Measurements from ENCODE around the gene ASF1B. TPM values are rescaled to one million over a fixed set of nuclear protein-coding genes. Genes with fewer than 3 reads are reported as not detected.

Gene ASF1B
- total RNA-seq, 6 experiments from 2014 or later = 11.0 to 22.8 (median 18.6) TPM

GRCh38 chr19:14167576-14168138, 31.3 kb upstream of the ASF1B start:
- Mint-ChIP-seq H3K36me3 (ENCODE audit: low read depth) (no peaks in the 10 kb centered on the region), H3K4me3 (no peak overlapping the region), H3K9me3 (no peaks in the 10 kb centered on the region), H3K27me3 (ENCODE audit: insufficient read depth) (peaks cover 12% of the 10 kb centered on the region; the same call in 1 of the 2 replicates), H3K27ac (no peak overlapping the region), H3K4me1 (ENCODE audit: low read depth) (peaks cover 9% of the 10 kb centered on the region)
- TF ChIP-seq CTCF (IDR thresholded peaks at IDR 0.05) = no peak
- no peak for DNase-seq

- TF ChIP-seq CTCF (IDR thresholded peaks at IDR 0.05) = no peak
- Mint-ChIP-seq H3K36me3 (ENCODE audit: low read depth) (no peaks in the 10 kb centered on the region), H3K27ac (no peak overlapping the region), H3K27me3 (ENCODE audit: insufficient read depth) (peaks cover 12% of the 10 kb centered on the region; the same call in 1 of the 2 replicates), H3K4me1 (ENCODE audit: low read depth) (peaks cover 9% of the 10 kb centered on the region), H3K4me3 (no peak overlapping the region), H3K9me3 (no peaks in the 10 kb centered on the region)
- no peak for DNase-seq
Observed at GRCh38 chr19:14166999-14167575, 30.7 kb upstream of the ASF1B start.

GRCh38 chr19:14165990-14166830, 29.8 kb upstream of the ASF1B start:
- Mint-ChIP-seq H3K4me1 (ENCODE audit: low read depth) (peaks cover 9% of the 10 kb centered on the region), H3K27ac (no peak overlapping the region), H3K27me3 (ENCODE audit: insufficient read depth) (peaks cover 11% of the 10 kb centered on the region; the same call in 1 of the 2 replicates), H3K36me3 (ENCODE audit: low read depth) (no peaks in the 10 kb centered on the region), H3K4me3 (no peak overlapping the region), H3K9me3 (no peaks in the 10 kb centered on the region)
- DNase-seq = no peak
- TF ChIP-seq CTCF (IDR thresholded peaks at IDR 0.05) = no peak

GRCh38 chr19:14164724-14165493, 28.5 kb upstream of the ASF1B start:
- no peak overlapping the region for H3K27ac Mint-ChIP-seq
- H3K27me3 Mint-ChIP-seq (ENCODE audit: insufficient read depth) = peaks cover 8% of the 10 kb centered on the region; the same call in 1 of the 2 replicates
- no peak for TF ChIP-seq CTCF (IDR thresholded peaks at IDR 0.05)
- no peak overlapping the region for H3K4me3 Mint-ChIP-seq
- H3K9me3 Mint-ChIP-seq = no peaks in the 10 kb centered on the region
- no peaks in the 10 kb centered on the region for H3K36me3 Mint-ChIP-seq (ENCODE audit: low read depth)
- peaks cover 9% of the 10 kb centered on the region for H3K4me1 Mint-ChIP-seq (ENCODE audit: low read depth)
- DNase-seq = no peak

- peaks cover 8% of the 10 kb centered on the region; the same call in 1 of the 2 replicates for H3K27me3 Mint-ChIP-seq (ENCODE audit: insufficient read depth)
- TF ChIP-seq CTCF (IDR thresholded peaks at IDR 0.05) = no peak
- no peaks in the 10 kb centered on the region for H3K36me3 Mint-ChIP-seq (ENCODE audit: low read depth)
- no peak overlapping the region for H3K4me3 Mint-ChIP-seq
- H3K9me3 Mint-ChIP-seq = no peaks in the 10 kb centered on the region
- DNase-seq = no peak
- H3K27ac Mint-ChIP-seq = no peak overlapping the region
- peaks cover 9% of the 10 kb centered on the region for H3K4me1 Mint-ChIP-seq (ENCODE audit: low read depth)
Observed at GRCh38 chr19:14164082-14164481, 27.7 kb upstream of the ASF1B start.
